ENCODE data around the gene ANAPC10. TPM values are rescaled to one million over a fixed set of nuclear protein-coding genes. Genes with fewer than 3 reads are reported as not detected.

The ANAPC10 gene
- total and polyA plus RNA-seq, 2 experiments from 2014 or later = 34.4 to 59.2 TPM

DNA sequence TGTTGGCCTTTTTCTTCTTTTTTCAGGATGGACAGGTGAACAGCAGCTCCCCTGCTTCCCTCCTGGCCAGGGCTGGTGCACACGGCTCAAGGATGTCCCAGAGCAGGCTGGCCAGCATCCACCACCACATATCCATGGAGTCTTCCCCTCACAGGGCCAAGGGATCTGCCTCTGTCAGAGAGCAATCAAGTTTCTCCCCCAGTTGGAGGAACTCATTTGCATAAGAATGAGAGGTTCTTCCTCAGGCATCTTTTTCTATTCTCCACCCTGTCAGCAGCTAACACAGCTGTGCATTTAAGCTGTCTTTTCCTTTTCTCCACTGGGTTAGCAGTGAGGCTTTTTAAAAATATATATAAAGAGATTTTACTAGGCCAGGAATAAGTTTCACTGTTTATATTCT is 143.8 kb downstream of the ANAPC10 start:
- no peaks in the 10 kb centered on the region for H3K79me2 ChIP-seq (replicated peaks; ENCODE audit: insufficient read depth)
- H3K9me2 ChIP-seq (ENCODE audit: insufficient read depth) = peaks cover 3% of the 10 kb centered on the region; the same call in 1 of the 2 replicates
- Mint-ChIP-seq H3K27ac (0 out of 2 replicates have a peak overlapping the region, but pooled peaks have one; percentile 77), H3K4me3 (no peak overlapping the region), H3K4me1 (peaks cover 15% of the 10 kb centered on the region), H3K36me3 (ENCODE audit: low read depth) (peaks cover 49% of the 10 kb centered on the region), H3K27me3 (ENCODE audit: insufficient read depth, low read depth, poor library complexity) (peaks cover 2% of the 10 kb centered on the region), H3K9me3 (peaks cover 62% of the 10 kb centered on the region)
- H3F3A ChIP-seq (replicated peaks; ENCODE audit: low read depth) = no peaks in the 10 kb centered on the region
- no peak overlapping the region for H3K27ac ChIP-seq (ENCODE audit: low read depth)
- H2AFZ ChIP-seq = peak overlapping the region; percentile 25; the same call in 1 of the 2 replicates
- peak overlapping the region; percentile 53; the same call in 1 of the 2 replicates for H3K4me2 ChIP-seq
- H3K4me1 ChIP-seq (ENCODE audit: insufficient read depth) = no peaks in the 10 kb centered on the region; the same call in 1 of the 2 replicates
- DNase-seq (ENCODE audit: low spot score) (peak; percentile 59), ATAC-seq (peak; percentile 82)
- no peaks in the 10 kb centered on the region; the same call in 1 of the 2 replicates for H3K36me3 ChIP-seq (ENCODE audit: insufficient read depth)
- no peak overlapping the region for H3K4me3 ChIP-seq
- H4K20me1 ChIP-seq (replicated peaks; ENCODE audit: insufficient read depth) = no peaks in the 10 kb centered on the region
- H3K27me3 ChIP-seq (ENCODE audit: insufficient read depth) = no peaks in the 10 kb centered on the region
- TF ChIP-seq, protein P1, sequence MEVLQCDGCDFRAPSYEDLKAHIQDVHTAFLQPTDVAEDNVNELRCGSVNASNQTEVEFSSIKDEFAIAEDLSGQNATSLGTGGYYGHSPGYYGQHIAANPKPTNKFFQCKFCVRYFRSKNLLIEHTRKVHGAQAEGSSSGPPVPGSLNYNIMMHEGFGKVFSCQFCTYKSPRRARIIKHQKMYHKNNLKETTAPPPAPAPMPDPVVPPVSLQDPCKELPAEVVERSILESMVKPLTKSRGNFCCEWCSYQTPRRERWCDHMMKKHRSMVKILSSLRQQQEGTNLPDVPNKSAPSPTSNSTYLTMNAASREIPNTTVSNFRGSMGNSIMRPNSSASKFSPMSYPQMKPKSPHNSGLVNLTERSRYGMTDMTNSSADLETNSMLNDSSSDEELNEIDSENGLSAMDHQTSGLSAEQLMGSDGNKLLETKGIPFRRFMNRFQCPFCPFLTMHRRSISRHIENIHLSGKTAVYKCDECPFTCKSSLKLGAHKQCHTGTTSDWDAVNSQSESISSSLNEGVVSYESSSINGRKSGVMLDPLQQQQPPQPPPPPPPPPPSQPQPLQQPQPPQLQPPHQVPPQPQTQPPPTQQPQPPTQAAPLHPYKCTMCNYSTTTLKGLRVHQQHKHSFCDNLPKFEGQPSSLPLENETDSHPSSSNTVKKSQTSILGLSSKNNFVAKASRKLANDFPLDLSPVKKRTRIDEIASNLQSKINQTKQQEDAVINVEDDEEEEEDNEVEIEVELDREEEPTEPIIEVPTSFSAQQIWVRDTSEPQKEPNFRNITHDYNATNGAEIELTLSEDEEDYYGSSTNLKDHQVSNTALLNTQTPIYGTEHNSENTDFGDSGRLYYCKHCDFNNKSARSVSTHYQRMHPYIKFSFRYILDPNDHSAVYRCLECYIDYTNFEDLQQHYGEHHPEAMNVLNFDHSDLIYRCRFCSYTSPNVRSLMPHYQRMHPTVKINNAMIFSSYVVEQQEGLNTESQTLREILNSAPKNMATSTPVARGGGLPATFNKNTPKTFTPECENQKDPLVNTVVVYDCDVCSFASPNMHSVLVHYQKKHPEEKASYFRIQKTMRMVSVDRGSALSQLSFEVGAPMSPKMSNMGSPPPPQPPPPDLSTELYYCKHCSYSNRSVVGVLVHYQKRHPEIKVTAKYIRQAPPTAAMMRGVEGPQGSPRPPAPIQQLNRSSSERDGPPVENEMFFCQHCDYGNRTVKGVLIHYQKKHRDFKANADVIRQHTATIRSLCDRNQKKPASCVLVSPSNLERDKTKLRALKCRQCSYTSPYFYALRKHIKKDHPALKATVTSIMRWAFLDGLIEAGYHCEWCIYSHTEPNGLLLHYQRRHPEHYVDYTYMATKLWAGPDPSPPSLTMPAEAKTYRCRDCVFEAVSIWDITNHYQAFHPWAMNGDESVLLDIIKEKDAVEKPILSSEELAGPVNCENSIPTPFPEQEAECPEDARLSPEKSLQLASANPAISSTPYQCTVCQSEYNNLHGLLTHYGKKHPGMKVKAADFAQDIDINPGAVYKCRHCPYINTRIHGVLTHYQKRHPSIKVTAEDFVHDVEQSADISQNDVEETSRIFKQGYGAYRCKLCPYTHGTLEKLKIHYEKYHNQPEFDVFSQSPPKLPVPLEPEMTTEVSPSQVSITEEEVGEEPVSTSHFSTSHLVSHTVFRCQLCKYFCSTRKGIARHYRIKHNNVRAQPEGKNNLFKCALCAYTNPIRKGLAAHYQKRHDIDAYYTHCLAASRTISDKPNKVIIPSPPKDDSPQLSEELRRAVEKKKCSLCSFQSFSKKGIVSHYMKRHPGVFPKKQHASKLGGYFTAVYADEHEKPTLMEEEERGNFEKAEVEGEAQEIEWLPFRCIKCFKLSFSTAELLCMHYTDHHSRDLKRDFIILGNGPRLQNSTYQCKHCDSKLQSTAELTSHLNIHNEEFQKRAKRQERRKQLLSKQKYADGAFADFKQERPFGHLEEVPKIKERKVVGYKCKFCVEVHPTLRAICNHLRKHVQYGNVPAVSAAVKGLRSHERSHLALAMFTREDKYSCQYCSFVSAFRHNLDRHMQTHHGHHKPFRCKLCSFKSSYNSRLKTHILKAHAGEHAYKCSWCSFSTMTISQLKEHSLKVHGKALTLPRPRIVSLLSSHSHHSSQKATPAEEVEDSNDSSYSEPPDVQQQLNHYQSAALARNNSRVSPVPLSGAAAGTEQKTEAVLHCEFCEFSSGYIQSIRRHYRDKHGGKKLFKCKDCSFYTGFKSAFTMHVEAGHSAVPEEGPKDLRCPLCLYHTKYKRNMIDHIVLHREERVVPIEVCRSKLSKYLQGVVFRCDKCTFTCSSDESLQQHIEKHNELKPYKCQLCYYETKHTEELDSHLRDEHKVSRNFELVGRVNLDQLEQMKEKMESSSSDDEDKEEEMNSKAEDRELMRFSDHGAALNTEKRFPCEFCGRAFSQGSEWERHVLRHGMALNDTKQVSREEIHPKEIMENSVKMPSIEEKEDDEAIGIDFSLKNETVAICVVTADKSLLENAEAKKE (CRISPR knock-in tag; IDR thresholded peaks at IDR 0.05) = 0 out of 2 replicates have a peak, but pooled peaks have one; percentile 50
- 0 out of 2 replicates have a peak, but pooled peaks have one; percentile 17 for TF ChIP-seq NANOG (IDR thresholded peaks at IDR 0.05; ENCODE audit: borderline replicate concordance)
- TF ChIP-seq, protein P2, sequence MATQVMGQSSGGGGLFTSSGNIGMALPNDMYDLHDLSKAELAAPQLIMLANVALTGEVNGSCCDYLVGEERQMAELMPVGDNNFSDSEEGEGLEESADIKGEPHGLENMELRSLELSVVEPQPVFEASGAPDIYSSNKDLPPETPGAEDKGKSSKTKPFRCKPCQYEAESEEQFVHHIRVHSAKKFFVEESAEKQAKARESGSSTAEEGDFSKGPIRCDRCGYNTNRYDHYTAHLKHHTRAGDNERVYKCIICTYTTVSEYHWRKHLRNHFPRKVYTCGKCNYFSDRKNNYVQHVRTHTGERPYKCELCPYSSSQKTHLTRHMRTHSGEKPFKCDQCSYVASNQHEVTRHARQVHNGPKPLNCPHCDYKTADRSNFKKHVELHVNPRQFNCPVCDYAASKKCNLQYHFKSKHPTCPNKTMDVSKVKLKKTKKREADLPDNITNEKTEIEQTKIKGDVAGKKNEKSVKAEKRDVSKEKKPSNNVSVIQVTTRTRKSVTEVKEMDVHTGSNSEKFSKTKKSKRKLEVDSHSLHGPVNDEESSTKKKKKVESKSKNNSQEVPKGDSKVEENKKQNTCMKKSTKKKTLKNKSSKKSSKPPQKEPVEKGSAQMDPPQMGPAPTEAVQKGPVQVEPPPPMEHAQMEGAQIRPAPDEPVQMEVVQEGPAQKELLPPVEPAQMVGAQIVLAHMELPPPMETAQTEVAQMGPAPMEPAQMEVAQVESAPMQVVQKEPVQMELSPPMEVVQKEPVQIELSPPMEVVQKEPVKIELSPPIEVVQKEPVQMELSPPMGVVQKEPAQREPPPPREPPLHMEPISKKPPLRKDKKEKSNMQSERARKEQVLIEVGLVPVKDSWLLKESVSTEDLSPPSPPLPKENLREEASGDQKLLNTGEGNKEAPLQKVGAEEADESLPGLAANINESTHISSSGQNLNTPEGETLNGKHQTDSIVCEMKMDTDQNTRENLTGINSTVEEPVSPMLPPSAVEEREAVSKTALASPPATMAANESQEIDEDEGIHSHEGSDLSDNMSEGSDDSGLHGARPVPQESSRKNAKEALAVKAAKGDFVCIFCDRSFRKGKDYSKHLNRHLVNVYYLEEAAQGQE (IDR thresholded peaks at IDR 0.05; ENCODE audit: unreplicated experiment) = no peak

Measured in GM23338 (cell line).